ENCODE data around the gene TWF2. TPM values are rescaled to one million over a fixed set of nuclear protein-coding genes. Genes with fewer than 3 reads are reported as not detected.

TWF2 gene
- total RNA-seq, 1 experiment from 2014 or later = 102 TPM

- H3K36me3 ChIP-seq (ENCODE audit: low read depth) = no peaks in the 10 kb centered on the region
- peaks cover 3% of the 10 kb centered on the region; the same call in 1 of the 2 replicates for H3K4me1 ChIP-seq (replicated peaks; ENCODE audit: insufficient read depth)
- ChIA-PET POLR2A (ENCODE audit: unreplicated experiment) (no interaction called here), CTCF (no interaction called here)
- H3K79me2 ChIP-seq (ENCODE audit: low read depth) = no peaks in the 10 kb centered on the region
- no peak for DNase-seq
- no peak overlapping the region for H3K27ac ChIP-seq
- no peak overlapping the region for H2AFZ ChIP-seq
- H4K20me1 ChIP-seq (ENCODE audit: insufficient read depth) = no peaks in the 10 kb centered on the region
- no peaks in the 10 kb centered on the region for H3F3A ChIP-seq (ENCODE audit: insufficient read depth, low read depth)
- BruUV-seq (replicated peaks) = no TSS peak
- no peaks in the 10 kb centered on the region for H3K27me3 ChIP-seq (ENCODE audit: insufficient read depth, low read depth)
- H3K9me2 ChIP-seq (ENCODE audit: insufficient read depth) = no peaks in the 10 kb centered on the region
- no peak overlapping the region for H3K4me3 ChIP-seq
- H3K9me3 ChIP-seq (ENCODE audit: insufficient read depth, low read depth) = no peaks in the 10 kb centered on the region
- no peak for TF ChIP-seq EZH2 (IDR thresholded peaks at IDR 0.05; ENCODE audit: low read depth)
- TF ChIP-seq CTCF (conservative IDR thresholded peaks at IDR 0.05) = no peak
- no peak overlapping the region for H3K4me2 ChIP-seq
- intact Hi-C loops (cut with micrococcal nuclease; ENCODE audit: unreplicated experiment) = no loop called here
These were observed 48.5 kb downstream of the TWF2 start for GRCh38 chr3:52190294-52191074.

GRCh38 chr3:52188556-52188955 lies 50.4 kb downstream of the TWF2 start:
- Histone ChIP-seq H2AFZ (no peak overlapping the region), H3F3A (ENCODE audit: insufficient read depth, low read depth) (no peaks in the 10 kb centered on the region), H3K27me3 (ENCODE audit: insufficient read depth, low read depth) (no peaks in the 10 kb centered on the region), H3K9me3 (ENCODE audit: insufficient read depth, low read depth) (no peaks in the 10 kb centered on the region), H3K9me2 (ENCODE audit: insufficient read depth) (no peaks in the 10 kb centered on the region), H3K79me2 (ENCODE audit: low read depth) (no peaks in the 10 kb centered on the region), H3K36me3 (ENCODE audit: low read depth) (no peaks in the 10 kb centered on the region), H3K27ac (no peak overlapping the region), H3K4me1 (replicated peaks; ENCODE audit: insufficient read depth) (peaks cover 3% of the 10 kb centered on the region; the same call in 1 of the 2 replicates), H4K20me1 (ENCODE audit: insufficient read depth) (no peaks in the 10 kb centered on the region), H3K4me2 (no peak overlapping the region), H3K4me3 (no peak overlapping the region)
- CTCF ChIA-PET = interaction anchor here (0.5 to 0.6 kb wide), 2 partner anchors 24 to 64 kb away, joined by 3 to 4 read pairs; no protein-coding TSS in a partner anchor
- no peak for TF ChIP-seq CTCF (conservative IDR thresholded peaks at IDR 0.05)
- no peak for TF ChIP-seq EZH2 (IDR thresholded peaks at IDR 0.05; ENCODE audit: low read depth)
- POLR2A ChIA-PET (ENCODE audit: unreplicated experiment) = no interaction called here
- BruUV-seq (replicated peaks) = no TSS peak
- no peak for DNase-seq
- intact Hi-C loops (cut with micrococcal nuclease; ENCODE audit: unreplicated experiment) = no loop called here

- TF ChIP-seq CTCF (conservative IDR thresholded peaks at IDR 0.05) = no peak
- no peak for TF ChIP-seq EZH2 (IDR thresholded peaks at IDR 0.05; ENCODE audit: low read depth)
- peaks cover 3% of the 10 kb centered on the region for H3K4me1 ChIP-seq (replicated peaks; ENCODE audit: insufficient read depth)
- ChIA-PET POLR2A (ENCODE audit: unreplicated experiment) (no interaction called here), CTCF (interaction anchor here (0.6 kb wide), 1 partner anchor 13 kb away, joined by 4 read pairs; no protein-coding TSS in a partner anchor)
- H3K9me3 ChIP-seq (ENCODE audit: insufficient read depth, low read depth) = no peaks in the 10 kb centered on the region
- H3K79me2 ChIP-seq (ENCODE audit: low read depth) = no peaks in the 10 kb centered on the region
- H3K9me2 ChIP-seq (ENCODE audit: insufficient read depth) = no peaks in the 10 kb centered on the region
- H3F3A ChIP-seq (ENCODE audit: insufficient read depth, low read depth) = no peaks in the 10 kb centered on the region; the same call in 1 of the 2 replicates
- no peak overlapping the region for H3K4me2 ChIP-seq
- no peaks in the 10 kb centered on the region for H3K27me3 ChIP-seq (ENCODE audit: insufficient read depth, low read depth)
- no peaks in the 10 kb centered on the region for H3K36me3 ChIP-seq (ENCODE audit: low read depth)
- H3K4me3 ChIP-seq = no peak overlapping the region
- DNase-seq = no peak
- no TSS peak for BruUV-seq (replicated peaks)
- H4K20me1 ChIP-seq (ENCODE audit: insufficient read depth) = no peaks in the 10 kb centered on the region
- H2AFZ ChIP-seq = no peak overlapping the region
- intact Hi-C loops (cut with micrococcal nuclease; ENCODE audit: unreplicated experiment) = no loop called here
- H3K27ac ChIP-seq = no peak overlapping the region
These were observed 52.2 kb downstream of the TWF2 start for GRCh38 chr3:52186729-52187128.
